DOHH2 (cell line): Measurements from ENCODE around the gene ADGRB2.

Source experiments
- CTCF ChIP-seq: fragments of 200-600 bp; sonication (generic); IDR thresholded peaks from one replicate; pipeline ENCODE4 v1.5.1; 2014; ENCODE audit warnings: antibody characterized with exemption, mild to moderate bottlenecking, low read depth, low read length; ENCODE audit not compliant: poor library complexity, severe bottlenecking
- EZH2phosphoT487 ChIP-seq: fragments of 200-600 bp; sonication (generic); IDR thresholded peaks from 2 replicates; pipeline ENCODE4 v1.6.1; 2017; ENCODE audit warnings: borderline replicate concordance, mild to moderate bottlenecking, antibody characterized with exemption, low read length, moderate library complexity, mixed read lengths

- no peak for TF ChIP-seq CTCF
- no peak for TF ChIP-seq EZH2phosphoT487
Observed at GRCh38 chr1:31798433-31799195, 34.5 kb upstream of the ADGRB2 start.
